Non-pigmented ciliary epithelial cell (primary cell): ENCODE data around the gene AJM1.

Source experiments
- DNase-seq: peaks from one replicate; pipeline ENCODE4 v3.0.0-alpha.2; 2010; ENCODE audit warnings: low read depth

The AJM1 gene

DNA sequence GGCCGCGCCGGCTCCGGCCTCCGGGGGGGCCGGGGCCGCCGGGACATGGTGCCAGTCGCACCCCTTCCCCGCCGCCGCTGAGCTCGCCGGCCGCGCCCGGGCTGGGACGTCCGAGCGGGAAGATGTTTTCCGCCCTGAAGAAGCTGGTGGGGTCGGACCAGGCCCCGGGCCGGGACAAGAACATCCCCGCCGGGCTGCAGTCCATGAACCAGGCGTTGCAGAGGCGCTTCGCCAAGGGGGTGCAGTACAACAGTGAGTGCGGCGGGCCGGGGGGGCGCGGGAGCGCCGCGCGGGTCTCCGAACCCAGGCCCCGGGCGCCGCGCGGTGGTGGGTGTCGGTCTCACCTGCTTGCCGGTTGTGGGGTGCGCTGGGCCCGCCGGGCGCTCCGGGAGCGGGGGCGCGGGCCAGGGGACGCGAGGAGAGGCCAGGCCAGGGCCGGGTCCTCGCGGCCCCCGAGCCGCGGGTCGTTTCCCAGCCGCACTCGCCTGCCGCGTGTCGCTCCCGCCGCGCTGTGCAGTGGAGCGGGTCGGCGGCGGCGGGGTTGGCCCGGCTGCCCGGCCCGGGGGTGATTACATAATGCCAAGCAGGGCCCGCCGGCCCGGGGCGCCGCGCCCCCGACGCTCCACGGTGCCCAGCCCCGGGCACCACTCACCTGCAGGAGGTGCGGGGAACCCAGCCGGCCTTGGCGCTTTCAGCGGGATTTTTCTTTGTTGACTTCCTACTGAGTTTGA is 34.0 kb upstream of the AJM1 start:
- no peak for DNase-seq

DNA sequence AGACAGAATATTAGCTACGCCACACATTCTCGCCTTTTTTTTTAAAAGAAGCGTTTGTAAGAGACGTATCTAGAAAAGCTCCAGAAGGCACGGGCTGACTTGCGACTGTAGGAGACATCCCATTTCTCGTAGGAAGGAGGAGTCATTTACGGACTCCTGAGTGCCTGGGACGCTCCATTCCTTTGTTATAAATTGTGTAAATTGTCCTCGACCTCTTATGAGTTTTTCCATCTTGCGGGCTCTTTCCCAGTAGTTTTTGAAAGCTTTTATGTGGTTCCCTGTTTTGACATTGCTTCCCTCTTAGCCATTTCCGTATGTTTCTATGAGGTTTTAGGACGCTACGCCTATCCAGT is 33.5 kb upstream of the AJM1 start:
- DNase-seq, result no peak

DNA sequence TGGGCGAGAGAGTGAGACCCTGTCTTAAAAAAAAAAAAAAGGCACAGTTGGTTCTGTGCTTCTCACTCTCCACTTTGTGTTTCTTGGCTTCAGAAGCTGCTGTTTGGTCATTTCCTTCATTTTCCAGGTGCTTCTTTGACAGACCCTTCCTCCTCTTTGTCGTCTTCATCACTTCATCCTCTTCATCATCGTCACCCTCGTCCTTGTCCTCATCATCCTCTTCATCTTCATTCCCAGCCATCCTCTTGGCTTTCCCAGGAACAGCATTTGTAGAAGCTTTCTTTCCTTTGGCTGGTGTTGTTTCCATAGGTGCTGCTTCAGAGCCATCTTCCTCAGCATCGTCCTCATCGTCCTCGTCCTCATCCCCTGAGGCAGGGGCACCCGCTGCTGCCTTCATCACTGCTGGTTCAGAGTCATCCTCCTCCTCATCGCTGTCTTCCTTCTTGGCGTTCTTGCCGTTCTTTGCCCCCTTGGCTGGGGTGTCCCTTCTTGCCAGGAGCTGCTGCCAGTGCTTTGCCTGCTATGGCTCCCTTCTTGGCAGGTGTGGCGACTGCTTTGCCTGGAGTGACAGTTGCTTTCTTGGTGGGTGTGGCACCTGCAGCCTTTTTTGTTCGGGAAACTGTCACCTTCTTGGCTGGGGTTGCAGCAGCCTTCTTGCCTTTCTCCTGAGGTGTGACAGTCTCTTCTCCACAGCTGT is 27.4 kb upstream of the AJM1 start:
- no peak for DNase-seq

DNA sequence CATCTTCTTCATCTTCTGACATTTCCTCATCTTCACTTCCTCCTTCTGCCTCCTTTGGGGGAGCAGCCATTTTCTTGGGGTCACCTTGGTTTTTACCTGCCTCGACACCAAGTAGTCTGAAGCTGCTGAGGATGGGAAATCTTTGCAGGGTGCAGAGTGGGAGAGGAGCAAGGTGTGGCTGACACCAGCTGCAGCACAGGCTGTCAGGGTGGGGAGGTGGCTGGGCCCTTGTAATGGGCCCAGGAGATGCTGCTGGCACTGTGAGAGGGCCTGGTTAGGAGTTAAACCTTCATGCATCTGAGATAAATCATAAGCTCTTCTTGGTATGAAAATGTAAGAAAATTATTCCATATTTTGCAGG is 26.9 kb upstream of the AJM1 start:
- no peak for DNase-seq

DNA sequence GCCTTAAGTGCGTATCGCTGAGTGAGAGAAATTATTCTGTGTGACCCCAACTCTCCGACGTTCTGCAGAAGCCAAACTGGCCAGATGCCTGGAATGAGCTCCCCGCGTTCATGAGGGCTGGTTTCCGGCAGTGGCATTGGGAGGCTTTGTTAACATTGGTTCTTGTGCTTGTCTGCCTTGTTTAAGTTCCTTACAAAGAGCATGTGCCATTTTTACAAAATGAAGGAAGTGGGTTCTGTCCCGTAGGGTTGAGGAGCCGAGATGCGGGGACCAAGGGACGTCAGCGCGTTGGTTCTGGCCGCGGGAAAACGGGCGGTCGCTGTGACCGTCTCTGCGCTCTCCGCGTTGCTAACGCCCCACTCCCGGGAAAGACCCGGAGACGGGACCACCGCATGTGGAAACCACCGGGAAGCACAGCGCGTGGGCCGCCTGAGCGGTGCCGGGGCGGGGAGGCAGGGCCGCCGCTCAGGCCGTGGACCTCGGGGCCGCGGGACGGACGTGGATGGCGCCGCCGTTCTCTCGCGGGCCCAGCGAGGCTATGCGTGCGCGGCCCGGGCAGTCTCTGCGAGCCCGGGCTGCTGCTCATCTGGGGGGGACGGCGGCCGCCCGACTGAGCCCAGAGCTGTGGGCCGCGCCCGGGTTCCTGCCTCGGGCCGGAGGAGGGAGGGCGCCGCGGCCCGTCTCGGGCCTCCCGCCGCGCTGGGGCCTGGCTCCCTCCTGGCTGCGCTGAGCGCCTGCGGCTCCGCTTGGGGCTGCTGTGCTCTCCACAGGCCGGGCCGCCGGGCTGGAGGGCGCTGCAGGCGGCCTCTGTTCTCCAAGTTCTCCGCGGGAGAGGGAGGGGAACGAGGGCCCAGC is 21.1 kb upstream of the AJM1 start:
- DNase-seq, result no peak

DNA sequence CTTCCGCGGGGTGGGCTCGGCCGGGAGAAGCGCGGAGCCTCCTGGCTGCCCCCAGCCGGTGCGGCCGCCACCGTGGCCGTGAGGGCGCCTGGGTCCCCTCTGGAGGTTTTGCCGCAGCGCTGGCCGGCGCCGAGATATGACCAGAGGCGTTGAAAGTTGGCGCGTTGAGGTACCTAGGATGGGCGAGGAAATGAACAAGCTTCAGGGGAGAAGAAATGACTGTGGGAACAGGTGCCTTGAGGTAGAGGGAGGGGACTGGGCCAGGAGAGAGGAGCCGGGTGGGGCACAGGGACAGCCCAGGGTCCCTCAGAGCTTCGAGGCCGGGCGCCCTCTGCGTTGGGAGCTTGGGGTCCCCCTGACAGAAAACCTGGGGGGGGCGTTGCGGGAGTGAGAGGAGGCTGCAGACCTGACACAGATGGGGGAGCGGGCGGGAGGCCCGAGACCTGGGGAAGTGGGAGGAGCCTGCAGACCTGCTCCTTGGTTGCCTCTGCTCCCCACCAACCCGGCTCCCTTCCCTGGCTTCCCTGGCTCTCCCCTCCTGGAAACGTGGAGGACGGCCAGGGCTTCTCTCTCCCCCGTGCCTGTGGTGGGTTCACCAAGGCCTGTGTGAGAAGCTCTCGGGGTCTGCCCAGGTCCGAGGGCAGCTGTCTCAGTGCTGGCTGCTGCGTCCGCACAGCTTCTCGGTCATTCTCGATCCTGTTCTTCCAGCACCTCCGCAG is 20.3 kb upstream of the AJM1 start:
- no peak for DNase-seq

DNA sequence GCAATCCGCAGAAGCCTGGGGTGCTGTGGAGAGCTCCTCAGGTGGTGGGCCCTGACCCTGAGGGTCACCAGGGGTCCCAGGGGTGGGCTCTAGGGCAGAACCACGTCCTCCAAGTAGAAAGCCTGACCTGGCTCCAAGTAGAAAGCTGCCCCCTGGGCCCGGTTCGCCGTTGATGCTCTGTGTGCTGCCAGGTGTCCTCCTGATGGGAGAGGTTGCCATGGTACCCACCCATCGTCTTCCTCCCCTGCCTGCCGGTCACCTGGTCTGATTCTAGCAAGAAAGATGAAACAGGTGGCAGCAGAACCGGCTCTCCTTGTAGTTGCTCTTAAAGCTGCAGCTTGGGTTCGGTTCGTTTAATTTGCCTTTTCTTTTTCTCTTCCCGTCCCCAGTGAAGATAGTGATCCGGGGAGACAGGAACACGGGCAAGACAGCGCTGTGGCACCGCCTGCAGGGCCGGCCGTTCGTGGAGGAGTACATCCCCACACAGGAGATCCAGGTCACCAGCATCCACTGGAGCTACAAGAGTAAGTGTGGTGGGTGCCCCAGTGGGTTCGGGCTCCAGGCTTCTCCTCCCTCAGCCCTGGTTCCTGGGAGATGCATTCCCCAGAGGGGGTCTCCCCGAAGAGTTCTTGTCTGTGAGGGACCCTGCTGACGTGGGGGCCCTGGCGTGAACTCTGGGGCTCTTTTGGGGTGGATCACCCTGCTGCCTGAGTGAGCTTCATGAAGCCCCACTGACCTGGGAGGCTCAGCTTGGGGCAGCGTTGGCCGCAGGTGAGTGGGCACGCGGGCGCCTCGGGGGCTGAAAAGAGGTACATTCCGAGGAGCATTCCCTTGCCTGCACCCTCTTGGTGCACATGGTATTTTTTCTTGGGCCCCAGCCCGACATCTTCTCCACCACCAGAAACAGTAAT is 18.9 kb upstream of the AJM1 start:
- no peak for DNase-seq

DNA sequence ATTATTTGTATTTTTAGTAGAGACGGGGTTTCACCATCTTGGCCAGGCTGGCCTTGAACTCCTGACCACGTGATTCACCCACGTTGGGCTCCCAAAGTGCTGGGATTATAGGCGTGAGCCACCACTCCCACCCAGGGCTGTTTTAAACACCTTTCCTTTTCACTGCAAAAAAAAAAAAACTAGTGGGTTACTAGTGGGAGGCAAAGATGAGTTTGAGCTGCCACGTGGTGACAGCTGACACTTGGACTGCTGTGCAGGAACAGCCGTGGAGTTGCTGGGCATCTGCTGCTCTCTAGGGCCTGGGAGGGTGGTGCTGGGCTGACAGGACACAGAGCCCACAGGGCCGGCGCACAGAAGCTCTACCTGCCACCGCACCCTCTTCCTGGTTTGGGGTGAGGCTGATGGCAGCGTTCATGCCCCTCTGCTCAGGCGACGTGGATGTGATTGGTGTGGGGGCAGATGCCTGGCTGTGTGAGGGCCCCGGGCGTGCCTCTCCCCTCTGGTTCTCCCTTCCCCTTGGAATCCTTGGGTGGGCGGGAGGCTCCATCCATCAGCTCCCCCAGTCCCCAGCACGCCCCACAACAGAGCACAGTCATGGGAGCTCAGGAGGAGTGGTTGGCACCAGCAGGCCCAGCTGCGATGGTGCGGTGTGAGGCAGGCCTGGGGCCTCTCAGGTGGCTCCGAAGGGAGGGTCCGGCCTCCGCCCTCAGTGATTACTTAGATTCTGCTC is 17.6 kb upstream of the AJM1 start:
- DNase-seq, result no peak

DNA sequence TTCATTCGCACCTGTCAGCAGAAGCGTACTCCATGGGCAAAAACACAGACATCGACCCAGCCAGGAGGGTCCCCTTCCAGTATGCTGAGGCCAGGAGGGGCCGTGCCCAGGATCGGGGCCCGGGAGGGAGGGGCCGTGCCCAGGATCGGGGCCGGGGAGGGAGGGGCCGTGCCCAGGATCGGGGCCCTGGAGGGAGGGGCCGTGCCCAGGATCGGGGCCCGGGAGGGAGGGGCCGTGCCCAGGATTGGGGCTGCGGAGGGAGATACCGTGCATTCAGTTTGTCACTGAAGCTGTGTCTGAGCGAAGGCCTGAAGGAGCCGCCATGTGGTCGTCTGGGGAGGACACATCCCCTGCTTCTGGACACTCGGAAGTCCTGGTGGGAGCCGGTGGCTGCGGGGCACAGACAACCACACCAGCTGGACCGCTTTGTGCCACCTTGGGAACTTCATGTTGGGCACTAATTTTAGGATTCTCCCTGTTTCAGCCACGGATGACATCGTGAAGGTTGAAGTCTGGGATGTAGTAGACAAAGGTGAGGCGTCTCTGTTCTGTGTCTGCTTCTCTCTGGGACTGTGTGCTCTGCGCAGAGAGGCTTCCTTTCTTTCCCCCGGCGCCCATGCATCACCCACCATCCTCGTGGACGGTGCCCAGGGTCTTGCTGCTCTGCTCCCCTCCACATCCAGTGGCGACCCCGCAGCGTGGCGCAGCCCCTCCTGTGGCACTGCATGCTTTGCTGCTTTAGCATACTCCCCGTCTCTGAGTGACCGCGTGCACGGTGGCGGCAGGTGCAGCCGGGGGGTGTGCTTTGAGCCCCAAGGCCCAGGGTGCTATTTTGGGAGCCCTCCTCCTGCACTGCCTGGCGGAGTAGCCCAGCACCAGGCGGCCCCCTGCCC is 16.7 kb upstream of the AJM1 start:
- DNase-seq, result no peak

DNA sequence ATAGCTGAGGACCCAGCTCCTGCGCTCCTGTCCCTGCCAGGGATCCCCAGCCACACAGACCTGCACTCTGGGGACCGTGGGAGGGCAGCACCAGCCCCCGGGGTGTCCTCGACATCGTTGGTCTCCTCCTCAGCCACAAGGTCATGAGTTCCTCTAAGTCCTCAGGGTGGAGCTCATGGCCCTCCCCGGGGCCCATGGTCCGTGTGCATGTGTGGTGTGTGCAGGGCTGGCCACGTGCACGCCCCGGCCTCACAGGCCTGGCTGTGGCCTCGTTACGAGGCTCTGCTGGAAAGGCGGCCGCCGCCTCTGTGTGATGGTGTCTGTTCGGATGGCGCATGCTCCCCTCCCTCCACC is 16.1 kb upstream of the AJM1 start:
- DNase-seq, result no peak

DNA sequence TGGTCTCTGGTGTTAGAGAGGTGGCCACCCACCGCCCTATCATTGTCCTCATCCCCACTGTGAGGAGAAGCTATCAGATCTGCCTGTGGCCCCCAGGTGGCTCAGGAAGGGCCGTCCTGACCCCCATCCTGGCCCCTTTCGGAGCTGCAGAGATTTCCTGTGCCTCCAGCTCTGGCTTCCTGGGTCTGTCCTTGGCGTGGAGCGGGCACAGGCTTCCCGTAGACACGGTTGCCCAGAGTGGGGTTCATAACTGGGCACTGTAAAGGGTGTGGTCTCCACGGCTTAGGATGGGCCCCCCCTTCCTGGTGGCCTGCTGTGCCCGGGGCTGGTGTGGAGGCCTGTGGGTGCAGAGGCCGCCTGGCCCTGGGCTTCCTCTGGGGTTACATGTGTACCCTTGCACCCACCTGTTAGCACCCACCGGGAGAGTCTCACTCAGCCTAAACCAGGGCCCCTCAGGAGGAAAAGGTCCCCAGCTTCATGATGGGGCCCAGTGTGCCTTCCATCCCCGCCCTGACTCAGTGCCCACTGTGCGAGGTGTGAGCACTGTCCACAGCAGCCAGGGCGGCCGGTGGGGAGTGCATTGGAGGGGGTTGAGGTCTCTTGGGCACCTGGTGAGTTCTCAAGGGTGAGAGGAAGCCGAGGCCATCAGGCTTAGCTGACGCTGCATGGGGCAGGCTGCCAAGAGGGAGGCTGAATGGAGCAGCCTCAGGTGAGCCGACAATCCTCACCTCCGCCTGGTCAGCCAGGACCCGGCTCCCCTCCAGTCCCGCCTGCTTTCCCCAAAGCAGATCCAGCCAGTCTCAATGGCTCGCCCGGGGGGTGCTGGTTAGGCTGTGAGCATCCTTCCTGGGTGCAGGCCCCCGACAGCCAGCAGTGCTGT is 15.3 kb upstream of the AJM1 start:
- no peak for DNase-seq

DNA sequence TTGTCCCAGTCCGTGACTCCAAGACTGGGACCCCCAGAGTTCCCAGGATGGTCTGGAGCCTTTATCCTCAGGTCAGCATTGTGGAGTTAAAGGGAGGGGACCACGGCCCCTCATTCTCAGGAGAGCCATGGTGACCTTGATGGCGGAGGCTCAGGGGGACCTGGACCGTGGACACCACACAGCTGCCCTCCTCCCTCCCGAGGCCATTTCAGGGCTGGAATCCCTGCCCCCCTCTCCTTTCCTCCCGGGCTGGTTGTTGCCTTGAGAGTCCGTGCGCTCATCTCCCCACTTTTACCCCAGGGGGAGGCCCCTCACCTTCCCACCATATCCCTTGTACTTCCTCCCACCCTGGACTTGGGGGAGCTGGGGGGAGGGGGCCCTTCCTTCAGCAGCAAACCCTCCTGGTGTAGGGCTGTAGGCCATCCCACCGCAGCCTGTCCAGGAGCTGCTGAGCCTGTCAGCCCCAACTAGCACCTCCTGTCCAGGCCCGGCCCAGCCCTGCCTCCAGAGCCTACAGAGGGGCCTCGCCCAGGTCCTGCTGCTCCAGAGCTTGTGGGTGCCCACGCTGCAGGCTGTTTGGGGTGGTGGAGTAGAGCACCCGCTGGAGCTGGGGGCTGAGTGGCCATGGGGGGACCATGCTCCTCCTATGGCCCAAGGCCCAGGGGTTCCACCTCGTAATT is 14.3 kb upstream of the AJM1 start:
- DNase-seq, result no peak

DNA sequence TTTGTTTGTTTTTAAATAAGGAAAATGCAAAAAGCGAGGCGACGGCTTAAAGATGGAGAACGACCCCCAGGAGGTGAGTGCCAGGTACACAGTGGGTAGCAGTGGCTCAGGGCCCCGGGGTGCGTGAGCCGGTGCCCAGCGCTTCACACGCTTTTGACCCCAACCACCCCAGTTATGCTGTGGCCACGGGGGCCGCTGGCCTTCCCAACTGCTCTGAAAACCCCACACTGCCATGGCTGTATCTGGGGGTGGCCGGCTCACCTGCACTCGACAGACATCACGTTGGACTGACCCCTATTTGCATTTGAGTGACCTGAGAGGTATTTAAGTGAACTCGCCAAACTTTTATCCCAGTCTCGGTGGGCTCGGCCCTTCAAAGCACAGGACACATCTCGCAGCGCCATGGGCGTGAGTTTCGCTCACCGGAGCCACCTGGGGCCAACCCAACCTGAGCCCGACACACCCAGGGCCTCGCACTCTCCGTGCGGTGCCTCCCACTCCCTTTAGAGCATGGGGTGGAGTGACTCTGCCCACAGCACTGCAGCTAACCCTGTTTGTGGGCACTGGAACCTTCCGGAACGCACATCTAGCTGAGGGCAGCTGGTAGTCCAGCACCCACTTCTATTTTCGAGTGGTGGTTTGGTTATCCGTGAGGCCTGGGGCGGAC is 13.7 kb upstream of the AJM1 start:
- DNase-seq, result no peak

DNA sequence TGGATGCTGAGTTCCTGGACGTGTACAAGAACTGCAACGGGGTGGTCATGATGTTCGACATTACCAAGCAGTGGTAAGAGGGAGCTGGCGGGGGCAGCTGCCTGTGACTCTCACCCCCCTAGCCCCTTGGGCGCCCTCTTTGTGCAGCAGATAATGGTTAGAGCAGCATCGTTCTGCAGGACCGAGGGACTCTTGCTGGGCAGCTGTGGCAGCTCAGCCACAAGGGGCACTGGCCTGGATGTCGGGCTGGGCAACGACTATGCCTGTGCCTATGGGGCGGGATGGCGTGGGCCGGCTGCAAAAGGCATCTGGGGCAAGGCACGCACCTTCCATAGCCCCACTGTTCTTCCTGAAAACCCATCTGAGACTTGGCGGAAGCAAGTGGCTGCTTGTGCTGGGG is 12.9 kb upstream of the AJM1 start:
- DNase-seq, result no peak

DNA sequence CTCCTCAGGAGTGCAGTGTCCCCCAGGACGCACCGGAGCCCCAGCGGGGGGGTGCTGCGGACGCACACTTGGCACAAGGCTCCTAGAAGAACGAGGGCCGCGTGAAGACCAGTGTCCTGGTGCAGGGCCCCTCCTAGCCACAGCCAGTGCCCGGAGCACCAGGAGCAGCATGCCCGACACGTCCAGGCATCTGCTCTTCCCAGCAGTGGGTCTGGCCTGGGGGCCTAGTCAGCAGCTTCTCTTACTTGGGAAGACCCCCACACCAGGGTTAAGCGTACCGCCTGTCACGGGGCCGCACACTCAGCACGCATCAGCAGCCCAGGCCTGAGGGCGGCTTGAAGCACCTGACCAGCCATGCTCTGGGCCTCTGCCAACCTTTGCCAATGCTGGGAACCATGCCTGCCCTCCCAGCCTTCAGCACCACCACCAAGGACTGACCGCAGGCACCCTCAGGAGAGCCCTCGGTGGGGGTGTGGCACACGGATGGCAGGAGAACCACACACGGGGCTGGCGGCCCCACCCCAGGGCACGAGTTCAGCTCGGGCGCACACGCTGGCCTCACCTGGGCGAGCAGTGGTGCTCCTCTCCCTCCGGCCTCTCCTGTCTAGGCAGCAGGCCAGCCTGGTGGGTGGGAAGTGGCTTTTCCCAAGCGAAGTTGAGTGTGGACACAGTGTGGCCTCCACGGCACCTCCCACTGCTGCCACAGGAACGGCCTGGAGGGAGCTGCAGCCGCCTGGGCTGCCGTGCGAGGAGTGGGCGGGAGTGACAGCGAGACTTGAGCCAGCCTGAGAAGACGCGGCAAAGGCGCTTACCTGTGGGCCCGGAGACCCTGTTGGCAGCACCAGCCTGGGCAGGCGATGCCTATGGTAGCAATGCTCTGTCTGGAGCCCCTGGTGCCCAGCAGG is 12.0 kb upstream of the AJM1 start:
- DNase-seq, result no peak

DNA sequence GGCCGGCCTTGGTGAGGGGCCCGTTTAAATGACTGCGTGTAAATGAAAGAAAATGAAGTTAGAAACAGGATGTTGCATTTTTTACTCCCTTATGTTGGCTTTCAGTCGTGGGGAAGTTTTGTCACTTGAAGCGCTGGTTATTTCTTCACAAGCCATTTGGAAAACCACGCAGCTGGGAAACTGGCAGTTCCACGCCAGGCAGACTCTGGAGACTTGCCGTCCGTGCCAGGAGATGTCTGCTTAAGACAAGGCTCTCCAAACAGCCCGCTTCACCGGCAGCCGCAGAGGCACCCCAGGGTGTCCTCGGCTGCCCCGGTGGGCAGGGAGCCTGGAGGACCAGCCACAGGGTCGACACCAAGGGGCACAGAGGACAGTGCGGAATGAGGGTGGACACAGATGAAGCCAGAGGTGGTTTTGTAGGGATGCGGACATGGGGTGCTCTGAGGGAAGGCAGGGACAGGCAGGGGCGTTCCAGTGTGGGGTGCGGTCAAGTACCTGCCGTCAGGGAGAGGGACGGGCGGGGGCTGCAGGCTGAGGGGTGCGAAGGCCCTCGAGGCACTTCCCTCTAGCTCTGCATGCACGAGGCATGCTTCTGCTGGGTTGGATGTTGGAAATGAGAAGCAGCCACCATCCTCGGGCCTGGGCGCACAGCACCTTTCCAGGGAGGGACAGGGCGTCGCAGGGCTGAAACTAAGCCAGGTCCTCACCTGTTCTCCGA is 11.1 kb upstream of the AJM1 start:
- DNase-seq, result no peak
